ENCODE measurements around the gene CYB5R4. TPM values are rescaled to one million over a fixed set of nuclear protein-coding genes. Genes with fewer than 3 reads are reported as not detected.

Gene CYB5R4
- total RNA-seq, 1 donor from 2014 or later: 8.6 TPM

- TF ChIP-seq CTCF (IDR thresholded peaks at IDR 0.05; ENCODE audit: unreplicated experiment): no peak
- no peak overlapping the region for H3K27ac Mint-ChIP-seq
- no peaks in the 10 kb centered on the region for H3K36me3 Mint-ChIP-seq
- H3K9me3 Mint-ChIP-seq: peaks cover 15% of the 10 kb centered on the region
- no peaks in the 10 kb centered on the region for H3K4me1 Mint-ChIP-seq
- H3K4me3 Mint-ChIP-seq: no peak overlapping the region
- H3K27me3 Mint-ChIP-seq (ENCODE audit: low read depth): peaks cover 3% of the 10 kb centered on the region
- DNase-seq (ENCODE audit: low spot score in 2 of 2, unreplicated experiment in 2 of 2): no peak
Measured at GRCh38 chr6:83998021-83998584, 138.6 kb downstream of the CYB5R4 start.

GRCh38 chr6:84001119-84001518 is 141.6 kb downstream of the CYB5R4 start:
- H3K4me3 Mint-ChIP-seq: no peak overlapping the region
- no peaks in the 10 kb centered on the region for H3K36me3 Mint-ChIP-seq
- H3K9me3 Mint-ChIP-seq: peaks cover 8% of the 10 kb centered on the region
- no peak for DNase-seq (ENCODE audit: low spot score in 2 of 2, unreplicated experiment in 2 of 2)
- peaks cover 10% of the 10 kb centered on the region for H3K27me3 Mint-ChIP-seq (ENCODE audit: low read depth)
- no peak for TF ChIP-seq CTCF (IDR thresholded peaks at IDR 0.05; ENCODE audit: unreplicated experiment)
- H3K27ac Mint-ChIP-seq: no peak overlapping the region
- H3K4me1 Mint-ChIP-seq: no peaks in the 10 kb centered on the region

GRCh38 chr6:84002226-84002625 is 142.7 kb downstream of the CYB5R4 start:
- peaks cover 2% of the 10 kb centered on the region for H3K9me3 Mint-ChIP-seq
- peaks cover 10% of the 10 kb centered on the region for H3K27me3 Mint-ChIP-seq (ENCODE audit: low read depth)
- H3K27ac Mint-ChIP-seq: no peak overlapping the region
- no peak overlapping the region for H3K4me3 Mint-ChIP-seq
- H3K4me1 Mint-ChIP-seq: no peaks in the 10 kb centered on the region
- no peak for TF ChIP-seq CTCF (IDR thresholded peaks at IDR 0.05; ENCODE audit: unreplicated experiment)
- no peak for DNase-seq (ENCODE audit: low spot score in 2 of 2, unreplicated experiment in 2 of 2)
- H3K36me3 Mint-ChIP-seq: no peaks in the 10 kb centered on the region

- no peaks in the 10 kb centered on the region for H3K36me3 Mint-ChIP-seq
- no peaks in the 10 kb centered on the region for H3K4me1 Mint-ChIP-seq
- no peak for DNase-seq (ENCODE audit: low spot score in 2 of 2, unreplicated experiment in 2 of 2)
- TF ChIP-seq CTCF (IDR thresholded peaks at IDR 0.05; ENCODE audit: unreplicated experiment): no peak
- no peak overlapping the region for H3K27ac Mint-ChIP-seq
- no peaks in the 10 kb centered on the region for H3K9me3 Mint-ChIP-seq
- H3K27me3 Mint-ChIP-seq (ENCODE audit: low read depth): peaks cover 10% of the 10 kb centered on the region
- H3K4me3 Mint-ChIP-seq: no peak overlapping the region
Measured at GRCh38 chr6:84003131-84003530, 143.6 kb downstream of the CYB5R4 start.

- H3K36me3 Mint-ChIP-seq: no peaks in the 10 kb centered on the region
- peaks cover 10% of the 10 kb centered on the region for H3K27me3 Mint-ChIP-seq (ENCODE audit: low read depth)
- no peaks in the 10 kb centered on the region for H3K9me3 Mint-ChIP-seq
- no peaks in the 10 kb centered on the region for H3K4me1 Mint-ChIP-seq
- no peak for DNase-seq (ENCODE audit: low spot score in 2 of 2, unreplicated experiment in 2 of 2)
- no peak for TF ChIP-seq CTCF (IDR thresholded peaks at IDR 0.05; ENCODE audit: unreplicated experiment)
- H3K27ac Mint-ChIP-seq: no peak overlapping the region
- H3K4me3 Mint-ChIP-seq: no peak overlapping the region
Measured at GRCh38 chr6:84003654-84004053, 144.2 kb downstream of the CYB5R4 start.

- H3K36me3 Mint-ChIP-seq: no peaks in the 10 kb centered on the region
- H3K4me1 Mint-ChIP-seq: no peaks in the 10 kb centered on the region
- no peak for TF ChIP-seq CTCF (IDR thresholded peaks at IDR 0.05; ENCODE audit: unreplicated experiment)
- no peaks in the 10 kb centered on the region for H3K9me3 Mint-ChIP-seq
- H3K27ac Mint-ChIP-seq: no peak overlapping the region
- peaks cover 12% of the 10 kb centered on the region for H3K27me3 Mint-ChIP-seq (ENCODE audit: low read depth)
- no peak overlapping the region for H3K4me3 Mint-ChIP-seq
- no peak for DNase-seq (ENCODE audit: low spot score in 2 of 2, unreplicated experiment in 2 of 2)
Measured at GRCh38 chr6:84007871-84008270, 148.4 kb downstream of the CYB5R4 start.

Measured in mesothelial cell of epicardium (in vitro differentiated cells).